HG02938 (cell line): ENCODE results near the gene ACTR5.
"Not testable (repeated sequence)": the region's sequence is repeated elsewhere in the genome, so short reads cannot be mapped to it uniquely, and the experiment has no call there.

Source experiments
- ATAC-seq: cut with Tn5 transposase; IDR thresholded peaks from one replicate; pipeline ENCODE4 v1.9.1; 2021; ENCODE audit warnings: mild to moderate bottlenecking, moderate library complexity; ENCODE audit not compliant: unreplicated experiment

Gene ACTR5

DNA sequence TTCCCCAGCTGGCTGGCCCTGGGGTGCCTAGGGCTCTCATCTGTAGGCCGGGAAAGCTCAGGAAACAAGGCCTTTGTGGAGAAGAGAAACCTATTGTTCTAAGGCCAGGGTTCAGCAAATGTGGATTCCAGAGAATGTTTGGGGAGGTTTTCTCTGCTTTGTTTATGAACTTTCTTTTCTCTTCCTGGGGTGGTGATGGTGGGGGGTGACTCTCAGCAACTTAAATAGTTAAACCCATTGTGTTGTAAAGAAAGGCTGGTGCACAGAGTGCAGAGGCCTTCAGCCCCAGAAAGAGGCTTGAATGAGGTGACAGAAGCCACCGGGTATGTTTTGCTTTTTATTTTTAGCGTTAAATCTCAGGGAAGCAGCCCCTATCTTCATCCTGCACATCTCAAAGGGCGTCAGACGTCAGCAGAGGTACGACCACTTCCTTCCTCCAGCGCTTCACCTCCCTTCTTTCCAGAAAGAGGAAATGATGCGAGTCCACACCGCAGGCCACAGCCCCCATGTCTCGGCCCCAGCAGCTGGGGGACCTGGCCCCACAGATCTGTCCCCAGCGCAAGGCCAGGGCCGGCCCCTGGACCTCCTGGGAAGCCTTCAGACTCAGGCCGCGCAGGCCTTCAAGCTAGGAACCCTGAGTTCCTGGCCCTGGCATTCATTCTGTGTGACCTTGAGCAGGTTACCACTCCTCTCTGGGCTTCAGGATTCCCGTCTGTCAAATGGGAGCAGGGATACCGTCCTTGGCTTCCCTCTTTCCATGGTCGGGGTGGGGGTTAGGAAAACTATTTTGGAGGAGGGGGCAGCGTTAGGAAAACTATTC, 56.6 kb downstream of the ACTR5 start:
- ATAC-seq: peak; percentile 44

GRCh38 chr20:38805502-38805957, 57.3 kb downstream of the ACTR5 start, which contains the start of gene PPP1R16B:
PPP1R16B (plus strand) TSS chr20:38805697; CDS start chr20:38835926, 30,229 bp downstream.
- peak; percentile 45 for ATAC-seq

DNA sequence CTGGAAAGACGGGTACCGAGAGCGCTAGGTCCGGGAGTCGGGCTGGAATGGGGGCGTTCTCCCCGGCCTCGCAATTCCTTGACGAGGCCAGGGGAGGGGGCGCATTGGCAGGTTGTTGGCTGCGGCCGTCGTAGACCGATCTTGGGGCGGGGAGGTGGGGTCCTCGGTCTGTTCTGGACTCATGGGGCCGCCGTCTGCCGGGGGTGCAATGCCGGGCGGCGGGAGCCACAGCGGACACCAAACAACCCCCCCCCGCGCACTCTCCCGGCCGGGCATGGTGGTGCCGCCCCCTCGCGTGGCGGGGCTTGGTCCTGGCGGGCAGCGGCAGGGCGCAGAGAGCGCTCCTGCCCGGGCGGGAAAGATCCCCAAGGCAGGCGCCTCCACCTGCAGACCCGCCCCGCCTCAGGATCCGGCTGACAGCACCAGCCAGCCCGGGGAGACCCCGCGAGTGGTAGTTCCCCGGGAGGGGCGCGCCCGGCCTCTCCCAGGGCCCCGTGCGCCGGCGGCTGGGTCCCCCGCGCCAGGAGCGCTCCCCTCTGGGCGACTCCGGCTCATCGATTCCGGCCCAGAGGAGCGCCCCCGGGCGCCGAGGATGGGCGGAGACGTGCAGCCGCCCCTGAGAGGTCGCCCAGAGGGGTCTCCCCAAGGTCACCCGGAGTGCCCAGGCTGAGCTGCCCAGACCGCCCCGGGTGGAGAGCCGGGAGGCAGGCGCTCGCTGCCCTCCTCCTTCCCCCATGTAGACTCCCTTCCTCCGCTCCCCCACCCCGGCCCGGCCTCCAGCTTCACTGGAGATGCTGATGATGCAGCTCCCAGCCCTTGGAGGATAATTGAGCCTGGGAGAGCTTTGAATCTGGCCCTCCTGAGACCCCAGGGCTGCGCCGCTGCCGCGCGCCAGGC, 57.9 kb downstream of the ACTR5 start:
- no peak for ATAC-seq

GRCh38 chr20:38806855-38807655, 58.8 kb downstream of the ACTR5 start:
- ATAC-seq: no peak

GRCh38 chr20:38809942-38810341, 61.7 kb downstream of the ACTR5 start:
- no peak for ATAC-seq

- ATAC-seq: no peak
These were observed 62.8 kb downstream of the ACTR5 start for GRCh38 chr20:38810926-38811630.

DNA sequence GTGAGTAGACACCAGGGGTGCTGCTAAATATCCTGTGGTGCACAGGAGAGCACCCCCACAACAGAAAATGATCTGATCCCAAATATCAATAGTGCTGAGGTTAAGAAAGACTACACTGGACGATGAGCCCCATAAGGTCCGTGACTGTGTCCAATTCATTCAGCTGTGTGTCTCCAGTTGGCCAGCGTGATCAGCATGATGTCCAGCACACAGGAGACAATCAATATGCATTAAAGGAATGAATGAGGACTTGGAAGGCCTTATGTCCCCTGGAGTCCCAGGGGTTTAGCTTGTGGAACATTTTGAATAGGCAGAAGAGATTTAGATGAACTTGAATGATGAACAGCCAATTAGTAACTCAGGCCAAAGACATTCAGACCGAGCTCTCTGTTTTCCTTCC, 63.5 kb downstream of the ACTR5 start:
- no peak for ATAC-seq

GRCh38 chr20:38812182-38812581, 63.9 kb downstream of the ACTR5 start:
- no peak for ATAC-seq

DNA sequence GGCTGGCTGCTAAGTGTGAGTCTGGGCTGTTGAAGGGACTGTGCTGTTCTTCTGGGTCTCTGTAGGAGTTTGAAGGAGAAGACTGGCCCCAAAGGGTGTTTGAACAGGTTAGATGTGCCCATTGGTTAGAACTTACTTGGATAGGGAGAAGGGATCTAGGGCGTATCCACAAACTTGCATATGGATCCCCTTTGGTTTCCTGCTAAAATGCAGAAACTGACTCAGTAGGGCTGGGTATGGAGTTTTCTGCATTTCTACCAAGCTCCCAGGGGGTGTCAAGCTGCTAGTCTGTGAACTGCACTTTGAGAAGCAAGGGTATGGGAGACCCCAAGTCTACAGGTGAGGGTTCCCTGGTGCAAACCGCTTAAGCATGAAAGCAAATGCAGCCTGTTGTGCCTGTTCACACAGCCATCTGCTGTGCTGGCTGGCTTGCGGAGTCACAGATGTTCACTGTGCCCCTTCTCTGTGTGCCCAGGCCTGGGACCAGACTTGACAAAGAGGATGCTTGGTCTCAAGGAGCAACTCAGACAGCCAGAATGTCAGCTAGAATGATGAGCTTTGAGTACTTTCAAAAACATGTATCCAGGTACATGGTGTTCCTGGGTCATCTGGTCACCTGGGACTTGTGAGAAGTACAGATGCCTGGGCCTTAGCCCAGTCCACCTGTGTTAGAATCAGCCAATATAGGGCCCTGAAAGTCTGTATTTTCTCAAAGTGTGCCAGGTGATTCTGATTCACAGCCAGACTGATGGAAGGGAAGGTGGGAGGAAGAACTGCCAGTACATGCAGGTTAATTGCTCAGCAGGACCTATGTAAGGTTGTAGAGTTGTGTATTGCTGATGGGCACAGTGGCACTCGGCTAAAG, 64.7 kb downstream of the ACTR5 start:
- ATAC-seq: no peak

DNA sequence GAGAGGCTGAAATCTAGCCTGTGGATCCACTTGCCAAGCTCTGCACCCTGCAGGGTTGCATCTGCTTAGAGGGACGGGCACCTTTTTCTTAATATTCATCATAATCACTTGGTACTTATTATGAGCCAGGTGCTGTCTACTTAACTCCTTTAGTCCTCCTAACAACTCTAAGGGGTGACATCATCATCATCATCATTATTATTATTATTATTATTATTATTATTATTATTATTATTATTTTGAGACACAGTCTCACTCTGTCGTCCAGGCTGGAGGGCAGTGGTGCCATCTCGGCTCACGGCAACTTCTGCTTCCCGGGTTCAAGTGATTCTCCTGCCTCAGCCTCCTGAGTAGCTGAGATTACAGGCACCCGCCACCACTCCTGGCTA, 65.3 kb downstream of the ACTR5 start:
- not testable (repeated sequence) for ATAC-seq

DNA sequence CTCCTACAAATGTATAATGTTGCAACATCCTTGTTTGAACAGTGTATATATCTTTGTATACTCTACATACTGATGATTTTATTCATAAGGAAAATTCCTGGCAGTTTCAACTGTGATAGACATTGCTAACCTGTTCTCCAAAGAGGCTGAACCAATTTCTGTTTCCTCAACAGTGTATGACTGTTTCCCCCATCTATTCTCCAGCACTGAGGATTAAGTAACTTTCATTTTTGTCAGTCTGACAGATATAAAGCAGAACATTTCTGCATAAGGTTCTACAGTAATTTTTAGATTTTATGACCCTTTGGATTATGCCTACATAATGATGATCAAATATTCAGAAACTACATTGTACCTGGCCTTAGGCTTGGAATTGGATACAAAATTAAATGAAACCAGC, 67.2 kb downstream of the ACTR5 start:
- no peak for ATAC-seq

DNA sequence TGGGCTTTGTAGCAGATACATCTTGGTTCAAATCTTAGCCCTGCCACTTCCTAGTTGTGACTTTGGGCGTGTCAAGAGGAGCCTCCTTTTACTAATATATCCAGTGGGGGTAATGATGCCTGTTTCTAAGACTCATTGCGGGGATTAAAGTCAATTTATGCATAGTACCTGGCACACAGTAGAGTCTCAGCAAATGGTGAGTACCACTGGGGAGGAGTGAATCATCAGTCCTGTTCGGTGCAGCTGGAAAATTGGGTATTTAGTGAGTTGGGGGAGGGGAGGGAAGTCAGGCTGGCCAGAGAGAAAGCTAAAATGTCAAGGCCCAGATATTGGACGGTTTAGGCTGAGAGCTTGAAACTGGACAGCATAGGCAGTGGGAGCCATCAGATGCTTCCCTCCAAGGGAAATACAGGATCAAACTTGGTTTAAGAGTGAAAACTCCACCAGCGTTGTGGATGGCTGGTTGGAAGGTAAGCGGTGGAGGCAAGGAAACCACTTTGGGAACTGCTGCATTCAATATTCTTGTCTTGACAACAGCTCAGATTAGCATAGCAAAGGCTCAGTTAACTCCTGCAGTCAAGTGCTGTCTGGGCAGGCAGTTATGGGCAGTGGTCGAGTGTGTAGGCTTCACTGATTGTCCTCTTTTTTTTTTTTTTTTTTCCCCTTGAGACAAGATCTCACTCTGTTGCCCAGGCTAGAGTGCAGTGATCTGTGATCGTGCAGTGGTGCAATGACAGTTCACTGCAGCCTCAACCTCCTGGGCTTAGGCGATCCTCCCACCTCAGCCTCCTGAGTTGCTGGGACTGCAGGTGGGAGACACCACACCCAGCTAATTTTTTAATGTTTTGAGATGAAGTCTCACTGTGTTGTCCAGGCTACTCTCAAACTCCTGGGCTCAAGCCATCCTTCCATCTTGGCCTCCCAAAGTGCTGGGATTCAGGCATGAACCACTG, 70.1 kb downstream of the ACTR5 start:
- no peak for ATAC-seq
